Measurements from ENCODE around the gene MAGI3. TPM values are rescaled to one million over a fixed set of nuclear protein-coding genes. Genes with fewer than 3 reads are reported as not detected.

MAGI3 gene
- total and polyA plus RNA-seq, 2 of the 13 experiments (the other 11 are each of a cell fraction or from before 2014, with no cell fraction given), result 4.0 to 11.8 TPM

DNA sequence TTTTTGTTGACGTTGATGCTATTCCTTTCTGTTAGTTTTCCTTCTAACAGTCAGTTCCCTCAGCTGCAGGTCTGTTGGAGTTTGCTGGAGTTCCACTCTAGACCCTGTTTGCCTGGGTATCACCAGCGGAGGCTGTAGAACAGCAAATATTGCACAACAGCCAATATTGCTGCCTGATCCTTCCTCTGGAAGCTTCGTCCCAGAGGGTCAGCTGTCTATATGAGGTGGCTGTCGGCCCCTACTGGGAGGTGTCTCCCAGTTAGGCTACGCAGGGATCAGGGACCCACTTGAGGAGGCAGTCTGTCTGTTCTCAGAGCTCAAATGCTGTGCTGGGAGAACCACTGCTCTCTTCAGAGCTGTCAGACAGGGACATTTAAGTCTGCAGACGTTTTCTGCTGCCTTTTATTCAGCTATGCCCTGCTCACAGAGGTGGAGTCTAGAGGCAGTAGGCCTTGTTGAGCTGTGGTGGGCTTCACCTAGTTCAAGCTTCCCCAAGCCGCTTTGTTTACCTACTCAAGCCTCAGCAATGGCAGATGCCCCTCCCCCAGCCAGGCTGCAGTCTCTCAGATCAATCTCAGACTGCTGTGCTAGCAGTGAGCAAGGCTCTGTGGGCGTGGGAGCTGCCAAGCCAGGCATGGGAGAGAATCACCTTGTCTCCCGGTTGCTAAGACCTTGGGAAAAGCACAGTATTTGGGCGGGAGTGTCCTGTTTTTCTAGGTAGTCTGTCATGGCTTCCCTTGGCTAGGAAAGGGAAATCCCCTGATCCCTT, 88.3 kb downstream of the MAGI3 start (continued):
- TF ChIP-seq POGZ (CRISPR knock-in tag; IDR thresholded peaks at IDR 0.05), result peak; percentile 95
- TF ChIP-seq FOXK1 (CRISPR knock-in tag; IDR thresholded peaks at IDR 0.05; ENCODE audit: borderline replicate concordance, low read depth), result peak; percentile 27; the same call in 1 of the 2 replicates
- peak; percentile 83 for TF ChIP-seq ISL2 (CRISPR knock-in tag; IDR thresholded peaks at IDR 0.05)
- TF ChIP-seq, protein P1, sequence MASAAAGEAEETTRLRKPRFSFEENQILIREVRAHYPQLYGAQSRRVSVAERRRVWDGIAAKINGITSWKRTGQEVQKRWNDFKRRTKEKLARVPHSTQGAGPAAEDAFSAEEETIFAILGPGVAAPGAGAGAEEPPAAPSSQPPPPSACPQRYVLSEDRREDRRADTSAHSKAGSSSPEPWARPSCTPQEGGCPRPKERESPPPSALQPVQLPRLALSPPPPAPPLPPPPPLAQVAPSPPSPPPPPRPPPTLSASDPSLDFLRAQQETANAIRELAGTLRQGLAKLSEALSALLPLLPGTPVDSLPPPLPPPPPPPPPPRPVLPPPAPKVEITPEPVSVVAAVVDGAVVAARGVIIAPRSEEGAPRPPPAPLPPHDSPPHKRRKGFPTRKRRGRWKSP (CRISPR knock-in tag; IDR thresholded peaks at IDR 0.05), result 0 out of 2 replicates have a peak, but pooled peaks have one; percentile 42
- TF ChIP-seq, protein P2, sequence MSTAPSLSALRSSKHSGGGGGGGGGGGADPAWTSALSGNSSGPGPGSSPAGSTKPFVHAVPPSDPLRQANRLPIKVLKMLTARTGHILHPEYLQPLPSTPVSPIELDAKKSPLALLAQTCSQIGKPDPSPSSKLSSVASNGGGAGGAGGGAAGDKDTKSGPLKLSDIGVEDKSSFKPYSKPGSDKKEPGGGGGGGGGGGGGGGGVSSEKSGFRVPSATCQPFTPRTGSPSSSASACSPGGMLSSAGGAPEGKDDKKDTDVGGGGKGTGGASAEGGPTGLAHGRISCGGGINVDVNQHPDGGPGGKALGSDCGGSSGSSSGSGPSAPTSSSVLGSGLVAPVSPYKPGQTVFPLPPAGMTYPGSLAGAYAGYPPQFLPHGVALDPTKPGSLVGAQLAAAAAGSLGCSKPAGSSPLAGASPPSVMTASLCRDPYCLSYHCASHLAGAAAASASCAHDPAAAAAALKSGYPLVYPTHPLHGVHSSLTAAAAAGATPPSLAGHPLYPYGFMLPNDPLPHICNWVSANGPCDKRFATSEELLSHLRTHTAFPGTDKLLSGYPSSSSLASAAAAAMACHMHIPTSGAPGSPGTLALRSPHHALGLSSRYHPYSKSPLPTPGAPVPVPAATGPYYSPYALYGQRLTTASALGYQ (CRISPR knock-in tag; IDR thresholded peaks at IDR 0.05), result peak; percentile 62; the same call in 1 of the 2 replicates
- peak; percentile 57 for TF ChIP-seq CCDC6 (CRISPR knock-in tag; IDR thresholded peaks at IDR 0.05)
- peak; percentile 75; the same call in 1 of the 2 replicates for TF ChIP-seq CBX5 (CRISPR knock-in tag; IDR thresholded peaks at IDR 0.05; ENCODE audit: borderline replicate concordance)
